Islet precursor cell (in vitro differentiated cells): ENCODE measurements around the gene CTNNA3.
A peak's percentile ranks its signal among the peaks of the same experiment; 100 is the strongest.

Experiments used
- DNase-seq: peaks from one replicate; pipeline ENCODE4 v3.0.0-alpha.2; 2018

Gene CTNNA3

DNA sequence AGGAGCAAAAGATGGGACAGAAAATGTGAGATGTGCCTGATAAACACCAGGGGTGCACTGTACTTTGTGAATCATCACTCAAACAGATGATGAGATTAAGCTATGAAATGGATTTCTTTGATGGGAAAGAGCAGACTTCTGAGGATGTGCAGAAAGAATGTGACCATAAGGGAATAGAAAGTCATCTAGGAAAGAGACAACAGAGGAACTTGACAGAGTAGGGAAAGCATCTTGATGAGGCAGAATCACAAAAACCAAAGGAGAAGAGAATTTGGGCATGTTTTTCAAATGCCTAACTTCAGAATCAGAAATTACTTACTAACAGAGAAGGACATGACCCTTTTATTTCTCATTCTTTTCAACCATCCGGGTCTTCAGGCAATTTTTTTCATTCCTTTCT, 852.6 kb downstream of the CTNNA3 start:
- DNase-seq, result no peak

GRCh38 chr10:66842867-66843266, 853.1 kb downstream of the CTNNA3 start:
- no peak for DNase-seq

DNA sequence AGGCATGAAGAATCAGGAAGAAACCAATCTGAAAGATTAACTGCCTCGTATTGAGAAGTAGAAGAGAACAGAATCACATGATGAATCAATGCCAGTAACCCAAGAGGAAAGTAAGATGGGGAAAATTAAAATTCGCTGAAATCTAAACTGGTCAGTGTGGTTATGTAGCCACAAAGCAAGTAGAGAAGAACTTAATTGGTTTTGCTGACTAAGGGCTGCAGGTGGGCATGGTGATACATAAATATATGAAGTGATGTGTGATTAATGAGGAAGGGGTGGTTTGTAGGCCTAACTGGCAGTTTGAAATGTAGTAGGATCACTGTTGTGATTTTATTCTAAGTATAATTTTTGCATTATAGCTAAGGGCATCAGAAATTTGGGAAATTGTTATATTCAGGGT, 853.6 kb downstream of the CTNNA3 start:
- no peak for DNase-seq

- DNase-seq, result no peak
These were observed 857.3 kb downstream of the CTNNA3 start for GRCh38 chr10:66838656-66839055.

GRCh38 chr10:66837990-66838389, 858.0 kb downstream of the CTNNA3 start:
- no peak for DNase-seq

- no peak for DNase-seq
These were observed 858.7 kb downstream of the CTNNA3 start for GRCh38 chr10:66837335-66837734.

- DNase-seq, result no peak
These were observed 859.2 kb downstream of the CTNNA3 start for GRCh38 chr10:66836771-66837170.

DNA sequence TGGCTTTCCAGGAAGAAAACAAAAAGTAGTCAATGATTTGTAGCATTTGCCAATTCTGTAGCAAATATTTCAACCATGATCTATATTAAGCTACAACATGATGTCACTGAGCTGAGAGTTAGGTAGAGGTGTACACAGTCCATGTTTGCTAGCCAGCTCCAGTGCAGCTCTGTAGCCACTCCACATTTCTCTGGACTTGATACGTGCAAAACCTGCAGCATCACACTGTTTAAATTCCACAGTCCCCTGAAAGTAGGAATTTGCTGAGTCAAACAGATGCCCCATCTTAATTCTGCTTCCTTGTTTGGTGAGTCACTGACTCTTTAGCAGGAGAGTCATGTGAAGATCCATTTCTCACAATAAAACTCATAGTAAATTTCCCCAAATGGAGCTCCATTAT, 859.9 kb downstream of the CTNNA3 start:
- DNase-seq, result peak; percentile 79

DNA sequence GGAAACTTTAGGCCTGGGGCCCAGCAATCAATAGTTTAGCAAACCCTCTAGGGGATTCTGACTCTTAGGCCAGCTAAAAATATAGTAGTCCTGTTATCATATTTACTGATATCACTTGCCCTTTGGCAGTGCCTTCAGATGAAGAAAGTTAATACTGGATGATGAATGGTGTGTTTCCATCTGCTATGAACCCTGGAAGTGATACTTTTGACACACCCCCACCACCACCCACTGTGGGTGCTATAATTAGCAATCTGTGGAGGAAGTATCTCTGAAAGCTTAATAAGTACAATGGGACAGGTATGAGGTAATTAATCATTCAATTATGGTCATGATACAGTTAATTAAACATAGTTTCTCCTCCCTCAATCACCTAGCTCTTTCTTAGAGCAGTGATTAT, 860.6 kb downstream of the CTNNA3 start:
- DNase-seq, result no peak

GRCh38 chr10:66834802-66835201, 861.2 kb downstream of the CTNNA3 start:
- DNase-seq, result no peak

DNA sequence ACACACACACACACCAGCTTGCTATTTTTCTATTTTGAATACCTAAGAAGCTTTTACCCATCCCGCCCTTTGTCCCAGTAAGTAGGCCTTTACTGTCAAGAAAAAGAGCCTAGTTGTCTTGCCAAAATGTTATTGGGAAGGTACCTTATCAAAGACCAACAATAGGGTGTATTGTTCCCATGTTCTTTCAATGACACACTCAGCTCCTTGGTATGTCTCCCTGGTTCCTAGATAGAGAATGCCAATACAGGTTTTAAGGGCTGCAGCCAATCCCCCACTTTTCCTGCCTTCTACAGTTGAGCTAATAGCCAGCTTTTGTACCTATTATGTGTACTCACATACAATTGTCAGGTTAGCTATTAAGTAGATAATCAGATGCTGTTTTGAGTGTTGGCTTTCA, 862.1 kb downstream of the CTNNA3 start:
- peak; percentile 69 for DNase-seq

DNA sequence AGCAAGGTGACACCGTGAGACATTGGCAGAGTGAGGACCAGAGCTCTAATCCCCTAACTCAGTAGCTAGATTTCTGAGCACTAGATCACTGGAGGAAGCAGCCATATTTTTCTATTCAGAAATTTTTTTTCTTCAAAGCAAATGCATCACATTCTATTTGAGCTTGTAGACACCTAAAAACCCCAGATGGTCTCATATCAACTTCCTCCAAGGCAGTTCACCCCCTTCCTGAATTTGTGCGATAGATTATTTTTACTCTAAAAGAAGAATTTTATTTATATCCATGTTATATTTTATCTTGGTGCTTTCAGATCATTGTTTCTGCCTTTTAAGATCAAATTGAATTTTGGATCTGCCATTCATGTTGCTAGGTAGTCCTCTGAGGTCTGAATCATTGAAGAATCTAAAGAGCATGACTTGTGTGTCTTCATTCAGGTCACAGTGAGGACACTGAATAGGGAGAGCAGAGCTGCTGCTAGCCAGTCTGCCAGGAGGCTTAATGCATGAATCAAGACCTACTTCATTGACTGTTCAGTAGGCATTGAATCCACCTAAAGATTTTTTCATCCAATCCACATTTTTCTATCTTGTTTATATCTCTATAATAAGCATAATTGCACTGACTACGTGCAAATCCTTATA, 863.1 kb downstream of the CTNNA3 start:
- no peak for DNase-seq

GRCh38 chr10:66828957-66829356, 867.0 kb downstream of the CTNNA3 start:
- no peak for DNase-seq

DNA sequence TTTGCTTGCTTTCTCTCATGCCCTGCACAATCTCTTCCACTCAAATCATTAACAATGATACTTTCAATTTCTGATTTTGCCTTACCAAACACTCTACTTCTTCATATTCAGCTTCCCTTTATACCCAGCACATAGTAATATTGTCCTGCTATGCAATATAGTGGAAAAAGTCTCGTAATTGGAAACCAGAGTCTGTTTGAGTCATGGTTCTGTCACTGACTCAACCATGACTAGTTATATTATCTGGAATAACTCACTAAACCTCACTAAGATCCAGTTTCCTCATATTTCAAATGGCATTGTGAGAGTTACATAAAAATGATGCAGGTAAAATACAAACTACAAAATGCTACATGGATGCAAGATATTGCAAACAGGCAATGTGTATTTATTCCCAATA, 868.6 kb downstream of the CTNNA3 start:
- no peak for DNase-seq

- no peak for DNase-seq
These were observed 872.7 kb downstream of the CTNNA3 start for GRCh38 chr10:66823301-66823700.

DNA sequence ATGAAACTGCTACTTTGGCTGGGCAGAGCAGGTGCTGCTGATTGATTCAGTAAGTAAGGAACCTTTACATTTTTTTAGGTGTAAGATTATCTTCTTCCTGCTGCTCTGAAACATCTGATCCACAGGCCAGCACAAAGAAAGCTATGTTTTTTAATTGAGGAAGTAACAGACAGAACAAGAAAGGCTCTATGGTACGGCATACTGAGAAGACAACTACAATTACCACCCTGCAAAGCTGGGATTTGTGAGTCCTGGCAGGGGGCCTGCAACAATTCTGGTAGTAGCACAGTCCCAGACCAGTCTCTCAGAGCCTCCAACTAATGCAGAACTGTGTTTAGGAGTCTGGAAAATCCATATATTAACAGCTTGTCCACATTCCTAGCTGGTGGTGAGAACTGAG, 873.2 kb downstream of the CTNNA3 start:
- DNase-seq, result peak; percentile 66

DNA sequence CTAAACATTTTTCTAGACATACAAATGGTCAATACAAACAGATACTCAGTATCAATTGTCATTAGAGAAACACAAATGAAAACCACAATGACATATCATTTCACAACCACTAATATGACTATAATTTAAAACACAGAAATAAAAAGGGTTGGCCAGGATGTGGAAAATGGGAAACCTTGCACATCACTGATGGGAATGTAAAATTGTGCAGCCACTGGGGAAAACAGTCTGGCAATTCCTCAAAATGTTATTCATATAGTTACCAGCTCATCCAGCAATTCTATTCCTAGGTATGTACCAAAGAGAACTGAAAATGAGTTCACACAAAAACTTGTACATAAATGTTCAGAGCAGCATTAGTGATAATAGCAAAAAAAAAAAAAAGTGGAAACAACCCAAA, 876.3 kb downstream of the CTNNA3 start:
- no peak for DNase-seq

GRCh38 chr10:66813122-66813521, 882.9 kb downstream of the CTNNA3 start:
- no peak for DNase-seq

DNA sequence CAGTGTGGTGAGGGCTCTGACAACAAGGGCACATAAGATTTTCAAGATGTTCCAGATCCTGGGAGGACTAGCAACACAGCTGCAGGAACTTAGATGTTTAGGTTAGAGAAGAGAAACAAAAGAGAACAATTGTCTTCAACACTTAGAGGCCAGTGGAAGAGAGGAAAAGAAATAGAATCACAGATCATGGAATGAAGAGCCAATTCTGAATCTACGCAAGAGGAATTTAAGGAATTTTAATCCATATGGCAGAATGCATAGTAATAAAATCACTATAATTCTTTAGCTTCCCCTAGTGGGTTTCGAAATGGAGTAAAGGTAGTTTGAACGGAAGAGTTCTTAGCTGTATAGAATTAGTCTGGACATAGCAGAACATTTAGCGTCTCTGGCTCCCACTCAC, 884.8 kb downstream of the CTNNA3 start:
- DNase-seq, result no peak

DNA sequence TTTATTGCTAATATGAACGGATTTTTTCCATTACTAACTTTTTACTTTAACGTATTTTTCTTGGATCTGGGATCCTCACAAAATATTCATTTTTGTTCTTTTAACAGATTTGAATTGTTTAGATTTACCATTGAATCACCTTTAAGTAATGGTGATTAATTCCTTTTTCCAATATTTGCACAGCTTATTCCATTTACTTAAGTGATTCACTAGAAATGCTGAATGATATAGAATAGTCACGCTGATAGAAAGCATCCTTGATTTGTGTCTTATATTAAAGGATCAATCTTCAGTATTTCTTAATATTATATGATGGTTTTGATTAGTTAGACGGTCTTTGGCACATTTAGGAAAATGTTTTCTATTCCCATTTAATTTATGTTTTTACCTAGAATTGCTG, 886.6 kb downstream of the CTNNA3 start:
- no peak for DNase-seq

DNA sequence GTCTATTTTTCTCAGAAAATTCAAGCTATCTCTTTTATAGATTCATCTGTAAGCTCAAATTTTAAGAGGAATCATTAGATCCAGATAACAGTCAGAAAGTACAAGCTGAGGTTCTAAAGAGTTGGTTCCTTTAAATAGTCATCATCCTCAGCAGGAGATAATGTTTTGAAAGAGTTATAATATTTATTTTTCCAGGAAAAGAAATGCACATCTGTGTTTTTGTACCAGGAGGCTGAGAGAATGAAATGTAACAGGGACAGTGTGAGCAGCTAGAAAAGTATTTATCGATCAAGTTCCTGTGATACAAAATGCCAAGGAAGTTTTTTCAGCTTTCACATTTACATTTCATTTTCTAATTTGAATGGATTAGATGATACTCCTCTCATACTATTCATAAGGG, 890.4 kb downstream of the CTNNA3 start:
- DNase-seq, result no peak

DNA sequence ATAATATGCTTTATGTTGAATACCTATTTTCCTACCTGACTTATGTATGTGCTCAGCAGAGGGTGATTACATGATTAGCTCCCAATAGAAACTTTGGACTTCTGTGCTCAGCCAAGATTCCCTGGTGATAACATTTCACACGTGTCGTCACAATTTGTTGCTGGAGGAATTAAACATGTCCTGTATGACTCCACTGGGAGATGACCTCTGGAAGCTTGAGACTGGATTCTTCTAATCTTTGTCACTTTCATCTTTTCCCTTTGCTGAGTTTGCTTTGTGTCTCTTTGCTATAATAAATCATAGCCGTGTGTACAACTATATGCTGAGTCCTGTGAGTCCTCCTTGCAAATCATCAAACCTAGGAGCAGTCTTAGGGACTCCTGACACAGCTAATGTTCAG, 891.0 kb downstream of the CTNNA3 start:
- DNase-seq, result no peak

- DNase-seq, result no peak
These were observed 892.8 kb downstream of the CTNNA3 start for GRCh38 chr10:66803174-66803573.

GRCh38 chr10:66799474-66799873, 896.5 kb downstream of the CTNNA3 start:
- no peak for DNase-seq

GRCh38 chr10:66795866-66796265, 900.1 kb downstream of the CTNNA3 start:
- no peak for DNase-seq

DNA sequence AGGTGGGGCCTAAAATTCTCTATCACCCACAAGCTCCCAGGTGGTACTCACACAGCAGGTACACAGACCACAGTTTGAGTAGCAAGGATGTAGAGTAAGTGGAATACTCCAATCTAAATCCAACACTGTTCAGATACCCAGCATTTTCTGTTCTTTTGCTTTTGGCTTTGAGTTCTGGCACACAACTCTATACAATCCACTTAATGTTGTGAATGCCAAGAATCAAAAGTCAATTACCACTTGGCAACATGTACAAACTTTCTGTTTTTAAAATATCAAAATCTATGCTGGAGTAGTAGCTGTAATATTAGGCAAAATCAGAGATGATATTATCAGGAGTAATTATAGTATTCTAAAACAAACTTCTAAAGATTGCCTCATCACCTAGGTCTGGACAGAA, 903.6 kb downstream of the CTNNA3 start:
- DNase-seq, result no peak
